ENCODE measurements around the gene KLHL35. TPM values are rescaled to one million over a fixed set of nuclear protein-coding genes. Genes with fewer than 3 reads are reported as not detected.

KLHL35 gene
- total RNA-seq, 4 donors from 2014 or later, result 1.6 TPM; not detected in 3

- no peaks in the 10 kb centered on the region for H3K9me3 ChIP-seq
- H3K27ac ChIP-seq, result no peak overlapping the region
These were observed 22.0 kb upstream of the KLHL35 start for GRCh38 chr11:75454987-75455386.

DNA sequence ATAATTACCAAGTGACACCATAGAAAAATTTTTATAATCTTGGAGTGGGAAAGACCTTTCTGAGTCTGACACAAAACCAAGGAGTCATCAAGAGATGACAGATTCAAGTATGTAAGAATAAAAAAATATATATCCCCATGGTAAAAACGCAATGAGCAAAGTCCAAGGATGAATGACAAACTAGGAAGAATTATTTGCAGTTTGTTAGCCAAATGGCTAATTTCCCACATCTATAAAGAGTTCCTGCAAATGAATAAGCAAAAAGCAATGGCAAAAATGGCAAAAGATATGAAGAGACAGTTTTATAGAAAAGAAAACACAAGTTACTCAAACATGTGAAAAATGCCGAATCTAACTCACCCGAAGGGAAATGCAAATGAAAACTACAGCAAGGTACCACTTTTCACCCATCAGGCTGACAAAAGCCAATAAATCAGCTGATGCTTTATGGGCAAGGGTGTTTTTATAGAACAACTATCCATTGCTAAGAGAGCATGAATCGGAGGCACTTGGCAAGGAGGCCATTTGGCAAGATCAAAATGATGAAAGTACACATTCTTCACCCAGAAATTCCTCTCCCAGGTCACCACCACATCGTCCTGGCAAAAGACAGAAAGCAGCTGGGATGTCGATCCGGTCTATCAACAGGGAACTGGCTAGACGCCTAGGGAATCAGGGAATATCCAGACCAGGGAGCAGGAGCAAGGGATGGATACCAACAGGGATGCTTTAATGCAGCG is 21.1 kb upstream of the KLHL35 start:
- Histone ChIP-seq H3K4me1 (no peaks in the 10 kb centered on the region), H3K36me3 (no peaks in the 10 kb centered on the region), H3K4me3 (no peak overlapping the region), H3K27me3 (no peaks in the 10 kb centered on the region), H3K9me3 (no peaks in the 10 kb centered on the region), H3K27ac (no peak overlapping the region)
- TF ChIP-seq POLR2A (IDR thresholded peaks at IDR 0.05) (no peak), CTCF (IDR thresholded peaks at IDR 0.05) (no peak)
- DNase-seq, result no peak

More at GRCh38 chr11:75454987-75455386, 22.0 kb upstream of the KLHL35 start:
- DNase-seq, result no peak
- TF ChIP-seq POLR2A (IDR thresholded peaks at IDR 0.05) (no peak), CTCF (IDR thresholded peaks at IDR 0.05) (no peak)
- Histone ChIP-seq H3K4me3 (no peak overlapping the region), H3K4me1 (no peaks in the 10 kb centered on the region), H3K27me3 (no peaks in the 10 kb centered on the region), H3K36me3 (no peaks in the 10 kb centered on the region)

GRCh38 chr11:75450826-75451821 is 18.1 kb upstream of the KLHL35 start:
- peak in 5 of 6 experiments; percentile 24 to 45 (median 35) for TF ChIP-seq CTCF (IDR thresholded peaks at IDR 0.05)
- no peak for TF ChIP-seq POLR2A (IDR thresholded peaks at IDR 0.05)
- no peak for DNase-seq
- no peaks in the 10 kb centered on the region for H3K36me3 ChIP-seq
- H3K9me3 ChIP-seq, result no peaks in the 10 kb centered on the region
- no peak overlapping the region for H3K4me3 ChIP-seq
- H3K27me3 ChIP-seq, result no peaks in the 10 kb centered on the region
- H3K27ac ChIP-seq, result no peak overlapping the region
- H3K4me1 ChIP-seq, result no peaks in the 10 kb centered on the region

DNA sequence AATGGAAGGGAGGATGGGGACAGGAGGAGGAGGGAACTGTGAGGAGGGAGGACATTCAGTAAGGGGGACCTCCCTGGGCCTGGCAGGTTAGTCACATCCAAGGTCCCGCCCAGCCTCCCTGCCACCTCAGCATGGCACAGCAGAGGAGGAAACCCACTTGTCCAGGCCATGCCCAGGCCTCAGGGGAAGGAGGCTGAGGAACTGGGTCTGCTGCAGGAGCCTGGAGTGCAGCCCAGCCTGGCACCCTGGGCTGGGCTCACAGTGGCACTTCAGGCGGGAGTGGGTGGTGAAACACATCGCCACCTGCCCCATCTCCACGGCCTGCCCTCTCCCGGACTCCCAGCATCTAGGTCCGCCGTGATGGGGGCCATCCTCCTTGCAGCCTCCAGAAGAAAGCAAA is 17.2 kb upstream of the KLHL35 start:
- Histone ChIP-seq H3K36me3 (no peaks in the 10 kb centered on the region), H3K9me3 (no peaks in the 10 kb centered on the region), H3K27me3 (no peaks in the 10 kb centered on the region), H3K4me3 (no peak overlapping the region), H3K27ac (no peak overlapping the region), H3K4me1 (no peaks in the 10 kb centered on the region)
- DNase-seq, result no peak
- no peak for TF ChIP-seq CTCF (IDR thresholded peaks at IDR 0.05)
- TF ChIP-seq POLR2A (IDR thresholded peaks at IDR 0.05), result no peak

DNA sequence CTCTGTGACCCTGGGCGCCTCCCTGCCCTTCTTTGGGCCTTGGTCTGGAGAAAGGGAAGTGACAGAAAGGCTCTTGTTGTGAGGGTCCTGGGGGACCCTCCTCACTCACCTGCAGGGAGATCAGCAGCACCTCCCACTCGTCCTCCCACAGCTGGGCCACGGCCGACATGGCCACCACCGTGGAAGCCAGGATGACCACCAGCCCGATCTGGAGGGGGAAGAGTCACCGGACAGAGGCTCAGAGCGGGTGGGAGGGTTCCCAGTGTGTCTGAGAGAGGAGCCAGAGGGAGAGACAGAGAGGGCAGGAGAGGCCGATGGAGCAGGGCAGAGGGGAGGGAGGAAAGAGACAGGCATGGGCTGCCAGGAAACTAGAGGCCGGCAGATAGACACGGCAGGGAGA is 16.8 kb upstream of the KLHL35 start:
- TF ChIP-seq CTCF (IDR thresholded peaks at IDR 0.05), result no peak
- TF ChIP-seq POLR2A (IDR thresholded peaks at IDR 0.05), result no peak
- no peaks in the 10 kb centered on the region for H3K9me3 ChIP-seq
- DNase-seq, result no peak
- no peak overlapping the region for H3K27ac ChIP-seq
- H3K4me3 ChIP-seq, result no peak overlapping the region
- no peaks in the 10 kb centered on the region for H3K4me1 ChIP-seq
- no peaks in the 10 kb centered on the region for H3K27me3 ChIP-seq
- H3K36me3 ChIP-seq, result no peaks in the 10 kb centered on the region
